Transverse colon (tissue), 4 donors: Measurements from ENCODE around the gene PRM2. TPM values are rescaled to one million over a fixed set of nuclear protein-coding genes. Genes with fewer than 3 reads are reported as not detected.

Source experiments
- DNase-seq: peaks from one replicate; pipeline ENCODE4 v3.0.0-alpha.2; 2019
- H3K27ac ChIP-seq, 4 donors: fragments of 200-600 bp; sonication (generic); 2 replicates each; pipeline ENCODE4 v1.5.1; 2016 to 2018; ENCODE audit warnings: inconsistent platforms in 4 of 4
- H3K27me3 ChIP-seq: fragments of 200-600 bp; sonication (generic); 2 replicates; pipeline ENCODE4 v1.5.1; 2017; ENCODE audit warnings: inconsistent platforms
- H3K36me3 ChIP-seq, 4 donors: fragments of 200-600 bp; sonication (generic); 2 replicates each; pipeline ENCODE4 v1.5.1; 2017 to 2019; ENCODE audit warnings: inconsistent platforms in 4 of 4
- H3K4me1 ChIP-seq, 4 donors: fragments of 200-600 bp; sonication (generic); 2 replicates each; pipeline ENCODE4 v1.5.1; 2017 to 2020; ENCODE audit warnings: inconsistent platforms in 4 of 4
- H3K4me3 ChIP-seq, 4 donors: fragments of 200-600 bp; sonication (generic); 1 replicate in 1 of 4; 2 replicates in 3 of 4; pipeline versions ENCODE4 v1.5.1 to v1.6.1; 2017 to 2019; ENCODE audit warnings: inconsistent platforms in 4 of 4
- H3K9me3 ChIP-seq, 2 donors: fragments of 200-600 bp; sonication (generic); 2 replicates each; pipeline ENCODE4 v1.5.1; 2017 to 2019; ENCODE audit warnings: inconsistent platforms in 2 of 2
- CTCF ChIP-seq, 5 experiments: fragments of 200-600 bp in 3 of 5; fragments of 450-650 bp in 2 of 5; sonication (generic) in 3 of 5; IDR thresholded peaks; 1 replicate in 2 of 5; 2 replicates in 3 of 5; pipeline ENCODE4 v1.5.1; 2016 to 2017; ENCODE audit warnings: antibody characterized with exemption in 5 of 5, inconsistent platforms in 3 of 5, mild to moderate bottlenecking in 2 of 5, moderate library complexity in 1 of 5
- EP300 ChIP-seq: sonication (generic); formaldehyde crosslinking; IDR thresholded peaks from one replicate; pipeline ENCODE4 v1.6.1; 2017; ENCODE audit warnings: antibody characterized with exemption, low read depth
- POLR2A ChIP-seq: fragments of 450-650 bp; IDR thresholded peaks from one replicate; pipeline ENCODE4 v1.6.1; 2016; ENCODE audit warnings: antibody characterized with exemption, mild to moderate bottlenecking, moderate library complexity
- POLR2AphosphoS5 ChIP-seq, 3 donors: sonication (generic); formaldehyde crosslinking; IDR thresholded peaks; one replicate each; pipeline ENCODE4 v1.6.1; 2016; ENCODE audit warnings: antibody characterized with exemption in 3 of 3
- WGBS, 2 donors: methylation state at CpG; one replicate each; pipeline ENCODE4 v1.1.5; 2018; ENCODE audit warnings: low coverage in 1 of 2; 5-methylcytosine and 5-hydroxymethylcytosine counted together
- in situ Hi-C, 4 donors: fragments of 200-750 bp; cut with MboI; loops; one replicate each; pipeline versions ENCODE4 v1.15.0 to v1.15.1; 2017; ENCODE audit warnings: low sequenced_read_pairs in 3 of 4, low pct_ligation_motif_present in 1 of 4, low pct_unique_long_range_greater_than_20kb in 1 of 4
- intact Hi-C: fragments of 100-400 bp; cut with DNase I; formaldehyde crosslinking; loops from one replicate; pipeline ENCODE4 v1.15.1; 2023; ENCODE audit warnings: low total_unique reads
- total RNA-seq, 4 donors: library from RNA; depleted of rRNA; stranded (reverse); fragments of >200 nt; gene quantifications; one replicate each; pipeline ENCODE4 v1.1.0, GENCODE V29; 2016

The PRM2 gene
- total RNA-seq, 4 donors from 2014 or later, result not detected

GRCh38 chr16:11242658-11243057, 33.6 kb downstream of the PRM2 start:
- Histone ChIP-seq H3K4me3 (no peak overlapping the region), H3K4me1 (no peaks in the 10 kb centered on the region), H3K27ac (no peak overlapping the region), H3K9me3 (no peaks in the 10 kb centered on the region), H3K36me3 (no peaks in the 10 kb centered on the region), H3K27me3 (no peaks in the 10 kb centered on the region)
- 83 to 85% methylated on average over 11 to 12 of the region's 12 CpGs for WGBS, 2 donors
- TF ChIP-seq POLR2AphosphoS5 (IDR thresholded peaks at IDR 0.05) (no peak), POLR2A (no peak), EP300 (no peak)
- intact Hi-C loops, result no loop called here
- in situ Hi-C loops, result no loop called here
- DNase-seq, result no peak

GRCh38 chr16:11241480-11242204, 34.6 kb downstream of the PRM2 start:
- no peak for DNase-seq
- Histone ChIP-seq H3K4me1 (no peaks in the 10 kb centered on the region), H3K9me3 (no peaks in the 10 kb centered on the region), H3K27me3 (no peaks in the 10 kb centered on the region), H3K27ac (no peak overlapping the region), H3K36me3 (no peaks in the 10 kb centered on the region), H3K4me3 (no peak overlapping the region)
- no peak for TF ChIP-seq POLR2AphosphoS5 (IDR thresholded peaks at IDR 0.05)
- TF ChIP-seq EP300, result no peak
- TF ChIP-seq CTCF (IDR thresholded peaks at IDR 0.05), result no peak
- TF ChIP-seq POLR2A, result no peak
- WGBS, 2 donors, result 87 to 93% methylated on average over 5 of the region's 5 CpGs
- in situ Hi-C loops (no loop called here), intact Hi-C loops (no loop called here)

GRCh38 chr16:11240636-11241473, 35.4 kb downstream of the PRM2 start:
- Histone ChIP-seq H3K27me3 (no peaks in the 10 kb centered on the region), H3K4me3 (no peak overlapping the region), H3K36me3 (no peaks in the 10 kb centered on the region), H3K27ac (no peak overlapping the region), H3K4me1 (peaks cover 0 to 3% (median 1%) of the 10 kb centered on the region in 4 donors), H3K9me3 (no peaks in the 10 kb centered on the region)
- 71% methylated on average over 10 of the region's 10 CpGs; no CpG with 5 or more reads in 1 of the 2 donors for WGBS, 2 donors
- no peak for DNase-seq
- in situ Hi-C loops, result no loop called here
- intact Hi-C loops, result no loop called here
- TF ChIP-seq EP300 (no peak), POLR2A (no peak), POLR2AphosphoS5 (IDR thresholded peaks at IDR 0.05) (no peak), CTCF (IDR thresholded peaks at IDR 0.05) (no peak)

- no peaks in the 10 kb centered on the region for H3K27me3 ChIP-seq
- in situ Hi-C loops, result no loop called here
- no peaks in the 10 kb centered on the region for H3K36me3 ChIP-seq
- H3K27ac ChIP-seq, result no peak overlapping the region
- TF ChIP-seq POLR2AphosphoS5 (IDR thresholded peaks at IDR 0.05) (no peak), POLR2A (no peak), CTCF (IDR thresholded peaks at IDR 0.05) (no peak), EP300 (no peak)
- peaks cover 0 to 5% (median 2%) of the 10 kb centered on the region in 4 donors for H3K4me1 ChIP-seq
- no peaks in the 10 kb centered on the region for H3K9me3 ChIP-seq
- WGBS, 2 donors, result 80 to 82% methylated on average over 5 to 10 of the region's 10 CpGs
- intact Hi-C loops, result no loop called here
- no peak overlapping the region for H3K4me3 ChIP-seq
- no peak for DNase-seq
Measured at GRCh38 chr16:11239644-11240632, 36.3 kb downstream of the PRM2 start.
